Lower lobe of right lung (tissue), 2 donors: ENCODE data around the gene GALM. TPM values are rescaled to one million over a fixed set of nuclear protein-coding genes. Genes with fewer than 3 reads are reported as not detected.

Experiments used
- ATAC-seq, 2 donors: fragments of 200-7000 bp; cut with Tn5 transposase; one replicate each; pipeline ENCODE4 v1.9.1; 2020 to 2022; ENCODE audit warnings: mild to moderate bottlenecking in 2 of 2, moderate library complexity in 2 of 2
- DNase-seq: peaks from one replicate; pipeline ENCODE4 v3.0.0-alpha.2; 2020
- H3K27ac ChIP-seq: fragments of 200-600 bp; one replicate; pipeline ENCODE4 v1.8.0; 2022
- H3K27me3 ChIP-seq: fragments of 200-600 bp; one replicate; pipeline ENCODE4 v1.8.0; 2022; ENCODE audit warnings: low read depth
- H3K36me3 ChIP-seq: fragments of 200-600 bp; one replicate; pipeline ENCODE4 v1.8.0; 2022; ENCODE audit warnings: mild to moderate bottlenecking
- H3K4me1 ChIP-seq: fragments of 200-600 bp; one replicate; pipeline ENCODE4 v1.8.0; 2022
- H3K4me3 ChIP-seq: fragments of 200-600 bp; one replicate; pipeline ENCODE4 v1.8.0; 2022; ENCODE audit warnings: mild to moderate bottlenecking
- H3K9me3 ChIP-seq: fragments of 200-600 bp; one replicate; pipeline ENCODE4 v1.8.0; 2022
- CTCF ChIP-seq: fragments of 200-600 bp; IDR thresholded peaks from one replicate; pipeline ENCODE4 v1.8.0; 2022; ENCODE audit warnings: antibody characterized with exemption, mild to moderate bottlenecking
- intact Hi-C: fragments of 100-400 bp; cut with DNase I; formaldehyde crosslinking; loops from one replicate; pipeline ENCODE4 v1.11.0; 2022
- total RNA-seq: library from RNA; stranded (reverse); fragmentation: NEBNext Ultra II Directional; extraction: Animal tissue kit (Norgen Biotek cat#: 25700); gene quantifications from one replicate; pipeline ENCODE4 v1.2.1, GENCODE V29; 2021
- donor health status: DM: no; HTN: yes; CAD: no; lungs with severe emphysema.

GALM gene
- total RNA-seq, 1 donor from 2014 or later = 17.7 TPM

DNA sequence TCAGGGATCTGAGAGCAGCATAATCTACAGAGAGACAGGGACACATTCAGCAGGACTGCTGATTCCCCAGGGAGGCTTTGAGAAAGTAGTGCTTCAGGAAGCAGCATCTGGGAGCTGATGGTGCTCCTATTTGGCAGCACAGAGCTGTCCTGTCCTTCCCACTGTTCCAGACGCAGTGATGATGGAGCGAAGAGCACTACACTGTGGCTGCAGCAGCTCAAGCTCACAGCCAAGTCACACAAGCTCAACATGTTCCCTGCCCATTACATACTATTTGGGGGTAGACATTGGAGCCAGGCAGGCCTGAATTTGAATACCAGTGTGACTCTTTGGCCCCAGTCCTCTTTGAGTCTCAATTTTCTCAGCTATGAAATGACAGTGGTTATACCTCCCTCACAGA, 15.2 kb upstream of the GALM start:
- no peak for ATAC-seq

GRCh38 chr2:38652431-38653273, 13.3 kb upstream of the GALM start:
- H3K9me3 ChIP-seq = no peaks in the 10 kb centered on the region
- peaks cover 19% of the 10 kb centered on the region for H3K4me1 ChIP-seq
- H3K4me3 ChIP-seq = no peak overlapping the region
- DNase-seq (no peak), ATAC-seq (no peak)
- intact Hi-C loops = no loop called here
- no peaks in the 10 kb centered on the region for H3K27me3 ChIP-seq
- H3K36me3 ChIP-seq = no peaks in the 10 kb centered on the region
- no peak for TF ChIP-seq CTCF
- H3K27ac ChIP-seq = no peak overlapping the region

More for the DNA sequence above, 15.2 kb upstream of the GALM start:
- no peak overlapping the region for H3K27ac ChIP-seq
- DNase-seq = no peak
- no peak overlapping the region for H3K4me3 ChIP-seq
- no peaks in the 10 kb centered on the region for H3K27me3 ChIP-seq
- peaks cover 19% of the 10 kb centered on the region for H3K4me1 ChIP-seq
- intact Hi-C loops = no loop called here
- H3K9me3 ChIP-seq = no peaks in the 10 kb centered on the region
- H3K36me3 ChIP-seq = no peaks in the 10 kb centered on the region
- TF ChIP-seq CTCF = no peak

DNA sequence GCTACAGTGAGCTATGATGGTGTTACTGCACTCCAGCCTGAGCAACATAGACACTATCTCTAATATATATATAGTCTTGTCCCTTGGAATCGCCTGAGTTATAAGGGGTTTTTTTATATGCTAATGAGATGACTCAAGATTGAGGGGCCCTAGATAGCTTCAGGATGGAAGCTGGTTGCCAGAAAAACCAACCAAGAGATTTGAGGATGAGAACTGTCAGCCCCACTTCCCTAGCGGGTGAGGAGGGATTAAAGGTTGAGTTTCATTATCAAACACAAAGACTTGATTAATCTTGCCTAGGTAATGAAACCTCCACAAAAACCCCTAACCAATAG, 12.6 kb upstream of the GALM start:
- Histone ChIP-seq H3K9me3 (no peaks in the 10 kb centered on the region), H3K4me3 (no peak overlapping the region), H3K4me1 (peaks cover 19% of the 10 kb centered on the region), H3K27ac (no peak overlapping the region), H3K27me3 (no peaks in the 10 kb centered on the region), H3K36me3 (no peaks in the 10 kb centered on the region)
- TF ChIP-seq CTCF = no peak
- no peak for ATAC-seq
- DNase-seq = no peak
- intact Hi-C loops = no loop called here

GRCh38 chr2:38653715-38654527, 12.0 kb upstream of the GALM start:
- DNase-seq (no peak), ATAC-seq (peak in 1 of 2 donors; percentile 17)
- no peaks in the 10 kb centered on the region for H3K36me3 ChIP-seq
- no peak overlapping the region for H3K4me3 ChIP-seq
- no peaks in the 10 kb centered on the region for H3K9me3 ChIP-seq
- H3K4me1 ChIP-seq = peaks cover 19% of the 10 kb centered on the region
- intact Hi-C loops = no loop called here
- no peaks in the 10 kb centered on the region for H3K27me3 ChIP-seq
- no peak for TF ChIP-seq CTCF
- no peak overlapping the region for H3K27ac ChIP-seq

GRCh38 chr2:38654528-38655381, 11.2 kb upstream of the GALM start:
- no peak for TF ChIP-seq CTCF
- intact Hi-C loops = no loop called here
- ATAC-seq (peak in 1 of 2 donors; percentile 7), DNase-seq (no peak)
- H3K36me3 ChIP-seq = no peaks in the 10 kb centered on the region
- H3K9me3 ChIP-seq = no peaks in the 10 kb centered on the region
- no peaks in the 10 kb centered on the region for H3K27me3 ChIP-seq
- H3K4me1 ChIP-seq = peaks cover 19% of the 10 kb centered on the region
- no peak overlapping the region for H3K4me3 ChIP-seq
- no peak overlapping the region for H3K27ac ChIP-seq
